ENCODE results near the gene PLAAT2.

DNA sequence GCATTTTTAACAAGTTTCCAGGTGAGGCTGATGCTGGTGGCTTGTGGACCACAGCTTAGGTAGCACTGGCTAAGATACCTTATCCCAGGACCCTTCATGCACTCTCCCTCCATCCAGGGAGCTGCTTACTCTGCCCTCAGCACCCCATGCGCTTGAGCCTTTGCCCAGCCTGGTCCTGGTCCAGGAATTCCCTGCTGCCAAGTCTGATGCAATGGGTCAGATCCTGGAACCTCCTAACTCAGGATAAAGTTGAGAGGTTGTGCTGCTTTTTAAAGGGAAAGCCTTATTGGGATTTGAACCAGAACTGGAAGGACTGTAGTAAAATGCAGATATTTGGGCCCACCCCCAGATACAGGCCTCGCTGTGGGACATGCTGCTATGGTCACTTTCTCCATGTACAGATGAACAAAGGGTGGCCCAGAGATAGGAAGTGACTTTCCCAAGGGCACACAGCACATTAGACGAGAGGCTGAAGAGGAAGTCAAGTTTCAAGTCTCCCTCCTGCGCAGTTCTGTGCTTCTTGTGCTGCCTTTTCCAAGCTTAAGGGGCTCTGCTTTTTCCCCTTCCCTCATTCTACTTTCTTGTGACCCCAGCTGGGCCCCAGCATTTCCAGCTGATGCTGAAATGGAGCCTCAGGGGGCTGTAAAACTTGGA, 58.1 kb downstream of the PLAAT2 start:
- TF ChIP-seq, protein P1, sequence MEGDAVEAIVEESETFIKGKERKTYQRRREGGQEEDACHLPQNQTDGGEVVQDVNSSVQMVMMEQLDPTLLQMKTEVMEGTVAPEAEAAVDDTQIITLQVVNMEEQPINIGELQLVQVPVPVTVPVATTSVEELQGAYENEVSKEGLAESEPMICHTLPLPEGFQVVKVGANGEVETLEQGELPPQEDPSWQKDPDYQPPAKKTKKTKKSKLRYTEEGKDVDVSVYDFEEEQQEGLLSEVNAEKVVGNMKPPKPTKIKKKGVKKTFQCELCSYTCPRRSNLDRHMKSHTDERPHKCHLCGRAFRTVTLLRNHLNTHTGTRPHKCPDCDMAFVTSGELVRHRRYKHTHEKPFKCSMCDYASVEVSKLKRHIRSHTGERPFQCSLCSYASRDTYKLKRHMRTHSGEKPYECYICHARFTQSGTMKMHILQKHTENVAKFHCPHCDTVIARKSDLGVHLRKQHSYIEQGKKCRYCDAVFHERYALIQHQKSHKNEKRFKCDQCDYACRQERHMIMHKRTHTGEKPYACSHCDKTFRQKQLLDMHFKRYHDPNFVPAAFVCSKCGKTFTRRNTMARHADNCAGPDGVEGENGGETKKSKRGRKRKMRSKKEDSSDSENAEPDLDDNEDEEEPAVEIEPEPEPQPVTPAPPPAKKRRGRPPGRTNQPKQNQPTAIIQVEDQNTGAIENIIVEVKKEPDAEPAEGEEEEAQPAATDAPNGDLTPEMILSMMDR (conservative IDR thresholded peaks at IDR 0.05): no peak
- TF ChIP-seq EZH2 (IDR thresholded peaks at IDR 0.05; ENCODE audit: low read depth): no peak
